Stomach smooth muscle (tissue), 2 donors: ENCODE results near the gene CASKIN2.

Experiments
- H3K27ac ChIP-seq: one replicate; pipeline ENCODE4 v1.7.0; 2013; ENCODE audit warnings: mild to moderate bottlenecking, low read length, inconsistent platforms
- H3K27me3 ChIP-seq, 2 donors: one replicate each; pipeline ENCODE4 v1.7.0; 2013; ENCODE audit warnings: low read length in 2 of 2; ENCODE audit not compliant: insufficient read depth in 2 of 2, control insufficient read depth in 1 of 2
- H3K36me3 ChIP-seq, 2 donors: one replicate each; pipeline ENCODE4 v1.7.0; 2013; ENCODE audit warnings: low read length in 2 of 2; ENCODE audit not compliant: control insufficient read depth in 2 of 2, insufficient read depth in 2 of 2
- H3K4me1 ChIP-seq: one replicate; pipeline ENCODE4 v1.7.0; 2013; ENCODE audit warnings: low read length; ENCODE audit not compliant: control insufficient read depth, insufficient read depth
- H3K4me3 ChIP-seq, 2 donors: one replicate each; pipeline ENCODE4 v1.7.0; 2013; ENCODE audit warnings: low read length in 2 of 2
- H3K9ac ChIP-seq, 2 donors: one replicate each; pipeline ENCODE4 v1.7.0; 2013; ENCODE audit warnings: low read length in 2 of 2, mild to moderate bottlenecking in 1 of 2
- H3K9me3 ChIP-seq, 2 donors: one replicate each; pipeline ENCODE4 v1.7.0; 2013; ENCODE audit warnings: low read length in 2 of 2; ENCODE audit not compliant: control insufficient read depth in 2 of 2
- donor health status: healthy.
- donor health status: Pancreatic carcinoma.

CASKIN2 gene

DNA sequence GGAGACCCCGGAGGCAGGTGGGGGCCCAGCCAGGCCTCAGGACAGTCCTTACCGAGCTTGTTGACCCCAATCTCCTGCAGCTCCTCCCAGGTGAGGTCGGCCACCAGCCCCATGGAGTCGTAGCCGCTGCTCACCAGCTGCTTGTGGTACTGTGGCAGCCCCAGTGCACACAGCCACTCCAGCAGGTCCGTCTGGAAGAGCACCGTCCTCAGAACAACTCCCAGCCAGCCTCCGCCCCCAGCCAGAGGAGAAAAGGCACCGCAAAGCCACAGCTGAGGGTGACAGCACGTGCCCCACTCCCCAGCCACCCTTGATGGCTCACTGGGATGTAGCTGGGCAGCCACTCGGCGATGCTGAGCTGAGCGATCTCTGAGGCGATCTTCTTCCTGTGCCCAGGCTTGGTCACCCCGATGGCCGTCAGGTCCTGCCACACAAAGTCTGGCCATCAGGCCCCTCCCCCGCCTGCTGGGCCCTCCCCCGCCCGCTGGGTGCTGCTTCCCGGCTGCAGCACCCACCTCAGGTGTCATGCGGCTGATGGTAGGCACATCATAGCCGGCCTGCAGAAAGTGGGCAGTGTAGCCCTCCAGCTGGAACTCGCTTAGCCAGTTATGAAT is 11.9 kb downstream of the CASKIN2 start:
- H3K36me3 ChIP-seq = peaks cover 25 to 26% of the 10 kb centered on the region in 2 donors
- H3K4me3 ChIP-seq = no peak overlapping the region
- no peak overlapping the region for H3K27ac ChIP-seq
- peaks cover 16% of the 10 kb centered on the region for H3K4me1 ChIP-seq
- H3K27me3 ChIP-seq = no peaks in the 10 kb centered on the region
- H3K9me3 ChIP-seq = no peaks in the 10 kb centered on the region
- H3K9ac ChIP-seq = no peak overlapping the region

DNA sequence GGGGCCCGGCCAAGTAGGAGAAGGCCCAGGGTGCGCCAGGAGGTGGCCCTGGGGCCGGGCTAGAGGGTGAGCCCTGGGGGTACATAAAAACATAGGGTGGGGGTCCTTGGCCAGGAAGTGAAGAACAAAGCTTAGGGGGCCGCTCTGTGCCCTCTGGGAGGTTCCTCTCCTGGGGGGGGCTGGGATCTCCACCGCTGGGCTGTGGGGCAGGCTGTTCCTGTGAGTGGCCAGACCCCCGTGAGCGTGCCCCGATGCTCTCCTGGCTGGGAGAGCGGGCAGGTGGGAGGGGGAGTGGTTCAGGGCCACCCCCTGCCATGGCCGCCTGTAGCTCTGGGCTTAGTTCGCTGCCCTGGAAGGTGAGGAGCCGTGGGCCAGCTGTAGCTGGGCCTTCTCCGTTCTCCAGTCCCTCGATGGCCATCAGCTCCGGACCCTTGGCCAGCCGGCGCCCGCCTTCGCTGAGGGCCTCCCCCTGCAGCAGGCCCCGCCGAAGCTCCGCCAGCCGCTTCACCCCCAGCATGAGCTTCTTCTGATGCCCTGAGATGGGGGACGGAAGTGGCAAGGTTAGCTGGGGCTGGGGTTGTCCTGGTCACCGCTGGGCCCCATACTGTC is 12.5 kb downstream of the CASKIN2 start:
- Histone ChIP-seq H3K4me3 (no peak overlapping the region), H3K27ac (no peak overlapping the region), H3K9me3 (no peaks in the 10 kb centered on the region), H3K9ac (no peak overlapping the region), H3K27me3 (no peaks in the 10 kb centered on the region), H3K4me1 (peaks cover 14% of the 10 kb centered on the region), H3K36me3 (peaks cover 30% of the 10 kb centered on the region in 2 donors)

DNA sequence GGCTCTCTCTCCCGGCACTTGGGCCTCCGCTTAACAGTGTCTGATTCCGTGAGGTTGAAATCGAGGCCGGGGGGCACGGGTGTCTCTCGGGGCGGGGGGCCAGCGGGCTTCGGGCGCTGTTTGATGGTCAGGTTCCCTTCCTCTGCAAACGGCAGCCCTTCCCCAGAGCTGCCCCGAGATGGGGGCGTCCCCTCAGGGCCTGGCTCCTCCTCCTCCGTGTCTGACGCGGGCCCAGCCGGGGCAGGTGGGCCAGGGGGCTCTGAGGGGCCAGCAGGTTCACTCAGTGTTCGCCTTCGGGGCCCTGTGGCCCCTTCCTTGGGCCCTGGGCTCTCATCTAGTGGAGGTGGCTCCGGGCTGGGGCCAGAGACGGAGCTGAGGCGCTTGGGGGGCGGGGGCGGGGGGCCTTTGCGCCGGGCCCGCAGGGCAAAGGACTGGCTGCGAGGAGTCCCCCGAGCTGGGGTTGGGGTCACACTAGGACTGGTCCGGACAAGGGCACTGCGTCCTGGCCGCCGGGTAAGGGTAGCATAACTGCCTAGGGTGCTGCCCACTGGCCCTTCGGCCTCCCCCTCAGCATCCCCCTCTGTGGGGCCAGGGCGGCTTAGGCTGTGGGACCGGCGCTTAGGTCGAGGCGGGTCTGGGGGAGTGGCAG is 13.1 kb downstream of the CASKIN2 start:
- no peaks in the 10 kb centered on the region for H3K27me3 ChIP-seq
- peaks cover 14% of the 10 kb centered on the region for H3K4me1 ChIP-seq
- H3K9ac ChIP-seq = no peak overlapping the region
- peak overlapping the region; percentile 46 for H3K27ac ChIP-seq
- no peaks in the 10 kb centered on the region for H3K9me3 ChIP-seq
- peaks cover 28 to 33% of the 10 kb centered on the region in 2 donors for H3K36me3 ChIP-seq
- no peak overlapping the region for H3K4me3 ChIP-seq

DNA sequence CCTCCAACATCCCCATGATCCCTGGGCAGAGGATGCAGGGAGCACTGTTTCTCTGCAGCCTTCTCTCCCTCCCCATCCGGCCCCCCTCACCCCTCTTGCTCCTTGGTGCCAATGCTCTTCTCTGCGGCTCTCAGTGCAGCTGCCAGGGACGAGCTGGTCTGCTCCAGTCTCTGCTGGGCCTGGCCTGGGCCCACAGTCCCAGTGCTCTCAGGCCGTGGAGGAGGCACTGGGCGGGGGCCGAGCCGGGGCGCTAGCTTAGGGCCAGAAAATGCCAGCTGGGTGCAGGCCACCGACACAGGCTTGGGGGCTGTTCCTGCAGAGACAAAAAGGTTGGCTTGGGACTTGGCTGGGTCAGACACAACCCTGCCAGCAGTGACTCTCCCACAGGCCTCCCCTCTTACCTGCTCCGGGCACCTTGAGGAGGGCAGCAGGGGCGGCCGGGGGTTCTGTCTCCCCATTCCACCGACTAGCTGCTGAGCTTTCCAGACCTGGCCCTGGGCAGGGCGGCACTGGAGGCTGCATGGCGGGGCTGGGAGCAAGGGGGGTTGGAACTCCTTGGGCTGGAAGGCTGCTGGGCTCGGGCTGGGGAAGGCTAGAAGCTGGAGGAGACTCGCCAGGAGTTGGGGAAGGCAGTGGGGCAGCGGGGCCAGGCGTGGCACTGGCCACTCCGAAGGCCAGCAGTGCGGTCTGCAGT is 13.8 kb downstream of the CASKIN2 start:
- Histone ChIP-seq H3K4me3 (no peak overlapping the region), H3K9me3 (no peaks in the 10 kb centered on the region), H3K27me3 (no peaks in the 10 kb centered on the region), H3K9ac (no peak overlapping the region), H3K27ac (peak overlapping the region; percentile 46), H3K36me3 (peaks cover 23 to 31% of the 10 kb centered on the region in 2 donors), H3K4me1 (peaks cover 14% of the 10 kb centered on the region)

DNA sequence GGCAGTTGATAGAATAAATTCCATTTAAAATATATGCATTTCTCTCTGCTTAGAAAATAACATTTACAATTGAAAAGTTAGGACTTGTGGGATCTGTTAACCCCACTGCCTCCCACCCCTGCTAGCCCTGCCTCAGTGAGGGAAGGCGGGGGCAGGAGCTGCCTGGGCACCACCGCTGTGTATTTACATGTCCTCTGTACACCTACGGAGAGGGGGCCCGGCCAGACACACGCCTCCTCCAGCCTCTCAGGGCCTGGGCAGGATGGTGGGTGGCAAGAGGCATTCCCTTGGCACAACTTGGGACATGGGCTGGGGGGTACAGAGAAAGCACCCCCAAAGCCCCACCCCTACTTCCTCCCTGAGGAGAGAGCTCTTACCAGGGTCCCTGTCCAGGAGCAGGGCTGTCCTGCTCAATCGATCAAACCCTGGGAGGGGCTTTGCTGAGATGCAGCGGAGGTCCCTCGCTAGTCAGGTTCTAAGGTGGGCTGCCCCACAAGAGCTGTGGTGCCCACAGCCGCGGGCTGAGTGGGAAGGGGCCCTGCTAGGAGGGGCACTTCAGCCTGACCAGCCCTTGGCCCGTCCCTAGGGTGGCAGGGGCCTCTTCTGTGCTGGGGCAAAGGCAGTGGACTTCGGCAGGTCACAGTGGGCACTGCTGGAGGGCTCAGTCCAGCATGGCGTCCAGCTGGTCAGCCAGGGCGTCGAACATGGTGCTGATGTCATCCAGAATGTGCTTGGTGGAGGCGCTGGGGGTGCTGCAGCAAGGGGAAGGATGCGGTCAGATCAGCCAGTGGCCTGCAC is 14.7 kb downstream of the CASKIN2 start:
- Histone ChIP-seq H3K27ac (no peak overlapping the region), H3K9ac (no peak overlapping the region), H3K9me3 (no peaks in the 10 kb centered on the region), H3K4me1 (peaks cover 14% of the 10 kb centered on the region), H3K36me3 (peaks cover 20 to 33% of the 10 kb centered on the region in 2 donors), H3K27me3 (no peaks in the 10 kb centered on the region), H3K4me3 (no peak overlapping the region)

DNA sequence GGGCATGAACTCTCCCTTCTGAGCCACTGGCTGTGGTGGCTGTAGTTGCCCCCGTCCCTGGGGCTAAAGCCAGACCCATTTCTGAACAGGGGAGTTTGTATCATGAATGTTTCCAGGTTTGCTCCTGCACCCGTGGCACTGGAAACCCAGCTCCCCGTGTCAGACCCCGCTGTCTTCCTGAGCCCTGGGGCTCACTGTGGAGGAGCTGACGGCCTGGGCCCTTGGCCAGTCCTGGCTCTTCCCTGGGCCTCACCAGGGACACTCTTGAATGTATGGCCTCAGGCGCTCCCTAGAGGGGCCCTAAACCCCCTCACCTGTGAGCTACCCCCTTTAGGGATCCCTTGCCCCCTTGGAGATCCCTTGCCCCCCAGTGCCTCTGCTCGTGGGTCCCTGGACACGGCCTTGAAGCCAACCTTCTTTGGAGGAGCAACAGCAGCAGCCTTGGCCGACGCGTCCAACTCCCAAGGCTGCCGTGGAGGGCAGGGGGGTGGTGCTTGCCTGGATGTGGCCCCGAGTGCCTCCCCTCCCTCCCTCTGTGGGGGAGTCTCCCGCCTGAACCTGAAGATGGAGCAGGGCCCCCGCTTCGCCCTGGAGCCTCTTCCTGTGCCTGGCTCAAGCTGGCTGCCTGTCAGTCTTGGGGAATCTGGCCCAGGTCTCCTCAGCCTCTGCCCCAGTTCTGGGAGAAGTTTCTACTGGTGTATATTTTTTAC is 15.9 kb downstream of the CASKIN2 start:
- H3K4me1 ChIP-seq = peaks cover 14% of the 10 kb centered on the region

DNA sequence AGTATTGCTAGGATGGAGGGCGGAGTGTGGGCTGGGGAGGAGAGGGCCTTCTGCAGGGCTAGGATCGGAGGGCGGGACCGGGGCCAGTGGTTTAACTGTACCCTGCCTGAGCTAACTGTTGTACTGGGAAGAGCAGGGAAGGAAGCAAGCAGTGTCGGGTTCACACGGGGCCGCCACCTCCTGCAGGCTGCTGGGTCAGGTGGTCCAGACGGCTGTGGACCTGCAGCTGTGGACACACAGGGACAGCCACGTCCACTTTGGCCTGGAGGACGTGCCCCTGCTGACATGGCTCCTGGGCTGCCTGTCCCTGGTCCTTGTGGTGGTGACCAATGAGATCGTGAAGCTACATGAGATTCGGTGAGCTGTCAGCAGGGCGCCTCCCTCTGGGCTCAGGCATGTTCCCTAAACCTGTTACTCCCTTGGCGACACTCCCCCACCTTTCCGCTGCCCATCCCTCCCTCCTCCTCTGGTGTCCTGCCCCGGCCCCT is 16.6 kb downstream of the CASKIN2 start:
- Histone ChIP-seq H3K9ac (no peak overlapping the region), H3K27ac (peak overlapping the region; percentile 18), H3K27me3 (no peaks in the 10 kb centered on the region), H3K4me1 (peaks cover 14% of the 10 kb centered on the region), H3K36me3 (peaks cover 25 to 37% of the 10 kb centered on the region in 2 donors), H3K4me3 (no peak overlapping the region), H3K9me3 (no peaks in the 10 kb centered on the region)

More for the DNA sequence above, 15.9 kb downstream of the CASKIN2 start:
- Histone ChIP-seq H3K36me3 (peaks cover 25 to 34% of the 10 kb centered on the region in 2 donors), H3K4me3 (no peak overlapping the region), H3K9me3 (no peaks in the 10 kb centered on the region), H3K27ac (peak overlapping the region; percentile 18), H3K27me3 (no peaks in the 10 kb centered on the region), H3K9ac (no peak overlapping the region)

DNA sequence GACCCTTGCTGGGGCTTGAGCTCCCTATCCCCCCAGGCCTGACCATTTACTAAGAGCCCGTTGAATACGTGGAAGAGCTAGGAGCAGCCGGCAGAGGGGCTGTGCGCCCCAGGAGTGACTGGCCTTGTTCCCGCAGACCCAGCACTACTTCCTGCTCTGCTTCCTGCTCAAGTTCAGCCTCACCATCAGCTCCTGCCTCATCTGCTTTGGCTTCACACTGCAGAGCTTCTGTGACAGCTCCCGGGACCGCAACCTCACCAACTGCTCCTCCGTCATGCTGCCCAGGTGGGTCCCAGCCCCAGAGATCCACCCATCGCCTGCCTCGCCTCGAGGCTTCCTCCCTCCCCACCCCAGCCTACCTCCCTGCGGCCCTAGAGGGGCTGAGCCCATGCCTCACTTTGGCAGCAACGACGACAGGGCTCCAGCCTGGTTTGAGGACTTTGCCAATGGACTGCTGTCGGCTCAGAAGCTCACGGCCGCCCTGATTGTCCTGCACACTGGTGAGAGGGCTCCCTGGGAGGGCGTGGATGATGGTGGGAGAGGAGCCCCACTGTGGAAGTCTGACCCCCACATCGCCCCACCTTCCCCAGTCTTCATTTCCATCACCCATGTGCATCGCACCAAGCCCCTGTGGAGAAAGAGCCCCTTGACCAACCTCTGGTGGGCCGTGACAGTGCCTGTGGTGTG is 17.2 kb downstream of the CASKIN2 start:
- H3K4me3 ChIP-seq = no peak overlapping the region
- peaks cover 14% of the 10 kb centered on the region for H3K4me1 ChIP-seq
- H3K9me3 ChIP-seq = no peaks in the 10 kb centered on the region
- no peaks in the 10 kb centered on the region for H3K27me3 ChIP-seq
- peaks cover 30 to 40% of the 10 kb centered on the region in 2 donors for H3K36me3 ChIP-seq
- H3K27ac ChIP-seq = no peak overlapping the region
- H3K9ac ChIP-seq = no peak overlapping the region

DNA sequence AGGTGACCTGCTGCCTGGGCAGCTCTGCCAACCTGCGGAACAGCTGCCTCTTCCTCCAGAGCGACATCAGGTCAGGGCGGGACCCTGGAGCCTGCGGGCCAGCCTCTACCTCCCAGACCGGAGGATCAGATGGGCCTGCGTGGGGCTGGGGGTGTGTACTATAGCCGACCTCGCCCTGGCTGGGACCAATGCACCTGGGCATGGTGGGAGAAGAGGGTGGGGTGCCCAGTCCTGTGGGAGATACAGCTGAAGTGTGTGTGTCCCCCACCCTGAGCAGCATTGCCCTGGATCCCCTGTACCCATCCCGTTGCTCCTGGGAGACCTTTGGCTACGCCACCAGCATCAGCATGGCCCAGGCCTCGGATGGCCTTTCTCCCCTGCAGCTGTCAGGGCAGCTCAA is 19.3 kb downstream of the CASKIN2 start:
- Histone ChIP-seq H3K4me1 (peaks cover 8% of the 10 kb centered on the region), H3K4me3 (no peak overlapping the region), H3K36me3 (peaks cover 32 to 55% of the 10 kb centered on the region in 2 donors), H3K27me3 (no peaks in the 10 kb centered on the region), H3K9ac (no peak overlapping the region), H3K27ac (no peak overlapping the region), H3K9me3 (no peaks in the 10 kb centered on the region)
